Activated naive CD4-positive, alpha-beta T cell treated with anti-CD3 and anti-CD28 coated beads, Interleukin-2, amount 50 U/mL, for 16 hours (primary cell): ENCODE measurements around the gene MPDZ.
"Not testable (repeated sequence)": the region's sequence is repeated elsewhere in the genome, so short reads cannot be mapped to it uniquely, and the experiment has no call there.

Source experiments
- DNase-seq: peaks from one replicate; pipeline ENCODE4 v3.0.0-alpha.2; 2020

The MPDZ gene

DNA sequence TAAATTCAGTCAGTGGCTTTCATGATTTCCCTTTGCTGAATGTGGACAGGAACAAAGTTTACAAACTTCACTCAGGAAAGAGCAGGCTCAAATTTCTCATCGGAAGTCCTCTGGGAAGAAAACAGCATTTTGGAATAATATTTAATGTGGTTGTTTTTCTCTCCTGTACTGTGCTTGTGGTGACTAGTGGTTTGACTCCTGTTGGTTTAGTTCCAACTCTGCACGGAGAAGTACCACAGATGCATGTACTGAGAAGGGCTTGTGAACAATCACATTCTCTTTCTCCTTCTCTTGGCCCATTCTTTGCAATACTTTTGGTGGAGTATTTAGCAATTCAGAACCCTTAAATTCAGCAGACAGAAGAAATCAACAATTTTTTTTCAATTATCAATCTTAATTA is 13.3 kb downstream of the MPDZ start:
- DNase-seq = no peak

DNA sequence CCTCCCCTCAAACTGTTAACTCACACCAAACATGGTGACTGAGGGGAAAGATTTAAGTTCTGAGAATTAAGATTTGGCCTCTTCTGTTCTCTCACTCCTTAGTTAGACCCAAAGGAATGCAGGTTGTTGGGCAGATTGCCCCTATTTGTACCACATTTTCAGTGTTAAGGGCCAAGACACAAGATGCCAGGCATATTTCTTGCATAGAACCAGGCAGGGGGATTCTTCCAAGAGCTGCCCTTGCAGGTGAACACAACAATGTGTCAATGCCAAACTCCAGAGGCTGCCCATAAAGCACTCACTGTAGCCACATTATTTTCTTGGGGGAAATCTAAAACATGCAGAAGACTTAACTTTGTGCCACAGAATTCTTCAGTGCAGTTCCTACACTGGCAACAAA is 14.7 kb downstream of the MPDZ start:
- no peak for DNase-seq

DNA sequence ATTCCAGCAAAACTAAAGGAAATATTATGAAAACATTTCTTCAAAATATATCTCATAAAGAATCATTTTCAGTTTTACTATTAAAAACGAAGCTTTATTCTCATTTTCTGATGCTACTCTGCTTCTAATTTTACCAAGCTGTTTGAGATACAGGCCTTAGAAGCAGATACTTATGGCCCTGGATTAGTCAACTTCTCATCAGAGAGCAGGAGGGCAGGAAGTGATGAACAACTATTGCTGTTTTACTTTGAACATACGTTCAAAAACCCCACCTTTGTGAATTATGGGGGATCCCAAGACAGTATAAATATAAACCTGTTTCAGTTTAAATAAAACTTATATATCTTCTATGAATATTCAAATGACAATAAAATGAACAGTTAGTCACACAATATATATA is 16.0 kb downstream of the MPDZ start:
- no peak for DNase-seq

DNA sequence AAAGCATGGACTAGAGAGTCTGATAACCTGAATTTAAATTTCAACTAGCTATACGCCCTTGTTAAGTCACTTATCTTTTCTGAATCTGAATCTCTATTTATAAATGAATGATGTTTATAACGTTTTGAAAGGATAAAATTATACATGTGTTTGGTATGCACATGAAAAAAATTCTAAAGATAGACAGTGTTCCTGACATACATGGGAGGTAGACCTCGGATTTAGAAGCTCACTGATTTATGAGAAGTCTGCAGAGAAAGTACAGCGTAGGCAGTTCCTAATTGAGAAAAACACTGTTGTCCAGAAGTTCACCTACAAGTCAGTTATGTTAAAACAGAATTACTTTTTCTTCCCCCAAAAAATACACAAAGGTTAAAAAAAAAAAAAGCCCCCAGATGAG is 26.6 kb downstream of the MPDZ start:
- no peak for DNase-seq

DNA sequence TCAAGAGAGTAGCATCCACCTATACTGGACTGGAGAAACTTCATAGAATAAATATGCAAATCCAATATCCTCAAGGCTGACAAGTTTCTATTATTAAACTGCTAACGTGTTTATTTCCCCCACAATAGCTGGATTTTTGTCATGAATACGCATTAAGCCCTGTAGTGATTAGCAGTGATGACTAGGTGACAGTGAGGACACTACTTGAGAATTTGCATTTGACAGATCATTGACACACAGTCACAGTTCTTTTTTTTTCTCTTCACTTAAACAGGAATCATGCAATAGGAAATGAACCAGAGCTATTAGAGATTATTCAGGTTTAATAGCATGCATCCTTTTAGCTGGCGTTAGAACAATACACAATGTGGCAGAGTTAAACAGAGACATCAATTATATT is 35.3 kb downstream of the MPDZ start:
- DNase-seq = no peak

DNA sequence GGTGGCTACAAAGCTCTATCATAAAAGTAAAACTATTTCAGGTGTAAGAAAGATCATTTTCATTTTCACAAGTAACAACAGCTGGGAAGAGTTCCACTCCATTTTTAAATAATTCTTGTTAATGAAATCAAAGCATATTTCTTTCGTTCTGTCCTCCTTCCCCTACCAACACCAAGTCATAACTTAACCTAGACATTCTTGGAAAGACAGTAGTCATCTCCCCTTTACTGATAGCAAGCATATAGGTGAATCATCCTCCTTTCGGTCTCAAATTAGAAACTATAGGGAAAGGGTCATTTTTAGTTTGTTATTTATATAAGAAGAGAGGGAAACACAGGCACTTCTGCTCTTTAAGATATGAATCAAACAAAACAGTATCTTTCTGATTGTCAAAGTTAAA is 38.2 kb downstream of the MPDZ start:
- DNase-seq = no peak

DNA sequence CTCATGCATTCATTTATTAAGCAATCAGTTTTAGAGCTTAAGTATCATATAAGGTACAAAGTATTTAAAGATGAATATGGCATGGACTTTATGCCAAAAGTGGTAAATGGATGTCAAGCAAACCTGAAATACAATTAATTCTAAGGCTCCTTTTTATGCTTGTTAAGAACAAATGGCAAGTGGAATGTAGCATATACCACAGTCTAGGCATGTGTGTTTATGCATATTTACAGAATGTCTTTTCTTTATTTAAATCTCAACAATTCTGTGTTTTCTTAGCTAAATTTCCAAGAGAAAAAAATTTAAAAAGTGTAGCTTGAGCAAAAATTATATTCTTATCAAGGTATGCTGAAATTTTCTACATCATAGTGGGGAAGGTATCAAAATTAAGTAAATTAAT is 39.8 kb downstream of the MPDZ start:
- no peak for DNase-seq

DNA sequence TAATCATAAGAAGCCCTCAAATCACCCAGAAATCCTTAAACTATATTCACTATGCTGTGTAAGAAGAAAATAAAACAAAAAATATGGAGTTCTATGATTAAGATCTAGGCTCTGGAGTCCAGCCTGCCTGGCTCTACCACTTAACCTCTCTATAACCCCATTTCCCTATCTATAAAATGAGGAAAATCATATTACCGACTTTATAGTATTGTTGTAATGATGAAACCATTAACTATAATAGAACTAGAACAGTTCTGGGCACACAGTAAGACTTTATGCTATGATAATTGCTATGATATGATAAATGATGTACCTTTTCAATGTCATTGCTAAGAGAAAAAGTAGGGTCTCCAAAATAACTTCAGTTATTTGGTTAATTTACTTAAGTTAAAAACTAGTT is 40.3 kb downstream of the MPDZ start:
- DNase-seq = no peak

DNA sequence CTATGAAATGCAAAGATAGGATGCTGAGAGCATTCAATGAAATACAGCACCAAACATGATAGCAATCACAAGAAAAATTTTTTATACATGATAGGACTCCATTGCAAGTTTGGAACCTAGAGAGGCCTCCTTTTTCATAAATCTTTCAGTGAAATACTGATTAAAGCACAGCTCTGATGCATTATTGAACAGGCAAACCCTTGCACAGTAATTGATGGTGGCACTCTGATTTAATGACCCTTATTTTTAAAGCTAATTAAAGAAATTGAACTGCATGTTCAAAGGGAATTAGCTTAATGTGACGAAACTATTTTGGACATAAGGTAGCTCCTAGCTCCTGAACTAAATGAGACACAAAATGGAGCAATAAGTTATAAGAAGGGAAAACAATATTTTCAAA is 44.6 kb downstream of the MPDZ start:
- no peak for DNase-seq

DNA sequence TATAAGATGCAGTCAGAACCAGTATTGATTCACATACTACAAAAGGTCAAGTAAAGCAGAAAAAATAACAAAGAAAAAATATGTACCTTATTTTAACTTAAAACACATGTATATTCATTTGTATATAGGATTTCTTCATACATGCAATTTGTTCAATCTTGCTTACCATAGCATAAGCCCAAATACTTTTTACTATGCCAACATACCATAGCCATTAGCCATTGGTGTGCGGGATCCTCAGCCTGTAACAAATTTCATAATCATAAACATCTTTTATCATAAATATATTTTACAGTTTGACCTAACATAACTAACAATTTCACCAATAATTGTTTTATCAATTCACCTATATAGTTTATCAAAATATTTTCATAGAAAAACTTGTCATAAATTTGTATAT is 51.1 kb downstream of the MPDZ start:
- DNase-seq = no peak

DNA sequence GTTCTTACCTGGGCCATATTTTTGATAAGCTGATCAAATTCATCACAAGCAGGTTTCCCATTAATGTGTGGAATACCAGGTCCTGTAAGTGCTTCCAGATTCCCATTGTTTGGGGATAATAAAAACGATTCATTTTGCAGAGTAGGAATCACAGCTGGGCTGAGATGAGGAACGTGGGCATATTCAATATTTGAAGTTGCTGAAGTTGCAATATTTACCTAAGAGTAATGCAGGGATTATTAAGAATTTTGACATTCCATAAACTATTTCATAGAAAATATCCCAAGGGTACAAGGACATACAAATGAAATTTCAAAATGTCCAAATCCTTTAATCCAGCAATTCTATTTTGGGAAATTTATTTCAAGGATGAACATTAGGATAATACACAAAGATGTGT is 55.1 kb downstream of the MPDZ start:
- no peak for DNase-seq

DNA sequence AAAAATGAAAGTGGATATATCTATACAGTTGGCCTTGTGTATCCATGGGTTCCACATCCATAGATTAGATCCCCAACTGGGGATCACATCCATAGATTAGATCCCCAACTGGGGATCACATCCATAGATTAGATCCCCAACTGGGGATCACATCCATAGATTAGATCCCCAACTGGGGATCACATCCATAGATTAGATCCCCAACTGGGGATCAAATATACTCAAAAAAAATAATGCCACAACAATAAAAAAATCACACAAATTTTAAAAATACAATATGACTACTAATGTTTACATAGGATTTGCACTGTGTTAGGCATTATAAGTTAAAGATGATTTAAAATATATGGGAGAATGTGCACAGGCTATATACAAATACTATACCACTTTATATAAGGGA is 56.8 kb downstream of the MPDZ start:
- DNase-seq = not testable (repeated sequence)

DNA sequence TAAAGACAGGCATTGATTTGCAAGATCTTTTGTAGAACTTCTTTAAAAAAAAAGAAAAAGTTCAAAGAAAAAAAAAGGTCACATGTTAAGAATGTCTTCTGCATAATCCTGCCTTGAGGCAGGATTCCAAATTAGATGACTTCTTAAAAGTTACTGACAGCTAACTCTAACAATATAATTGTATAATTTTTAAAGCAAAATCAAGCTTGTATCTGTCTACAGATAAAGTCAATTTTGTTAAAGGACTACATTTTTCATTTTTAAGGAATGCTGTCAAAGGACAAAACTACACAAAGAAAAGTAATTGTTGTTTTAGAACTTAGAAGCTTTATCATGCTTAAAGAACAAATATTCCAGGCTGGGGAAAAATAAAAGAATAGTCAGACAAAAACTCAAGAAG is 57.8 kb downstream of the MPDZ start:
- DNase-seq = no peak

DNA sequence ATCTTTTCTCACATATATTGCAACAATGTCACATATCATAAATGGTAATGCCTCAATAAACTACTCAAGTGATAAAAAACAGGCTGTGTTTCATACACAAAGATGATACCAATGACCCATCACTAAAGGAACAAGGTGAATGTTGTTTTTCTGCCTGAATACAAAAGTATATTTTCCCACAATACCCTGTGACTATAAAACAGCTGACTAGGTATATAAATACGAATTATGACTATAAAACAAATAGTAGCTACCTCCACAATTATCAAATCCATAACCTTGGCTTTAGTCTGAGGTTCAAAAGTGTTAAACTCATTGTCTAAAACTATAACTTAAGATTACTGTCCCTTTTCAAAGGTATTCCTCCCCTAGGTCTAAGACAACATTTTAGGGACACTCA is 58.7 kb downstream of the MPDZ start:
- no peak for DNase-seq

DNA sequence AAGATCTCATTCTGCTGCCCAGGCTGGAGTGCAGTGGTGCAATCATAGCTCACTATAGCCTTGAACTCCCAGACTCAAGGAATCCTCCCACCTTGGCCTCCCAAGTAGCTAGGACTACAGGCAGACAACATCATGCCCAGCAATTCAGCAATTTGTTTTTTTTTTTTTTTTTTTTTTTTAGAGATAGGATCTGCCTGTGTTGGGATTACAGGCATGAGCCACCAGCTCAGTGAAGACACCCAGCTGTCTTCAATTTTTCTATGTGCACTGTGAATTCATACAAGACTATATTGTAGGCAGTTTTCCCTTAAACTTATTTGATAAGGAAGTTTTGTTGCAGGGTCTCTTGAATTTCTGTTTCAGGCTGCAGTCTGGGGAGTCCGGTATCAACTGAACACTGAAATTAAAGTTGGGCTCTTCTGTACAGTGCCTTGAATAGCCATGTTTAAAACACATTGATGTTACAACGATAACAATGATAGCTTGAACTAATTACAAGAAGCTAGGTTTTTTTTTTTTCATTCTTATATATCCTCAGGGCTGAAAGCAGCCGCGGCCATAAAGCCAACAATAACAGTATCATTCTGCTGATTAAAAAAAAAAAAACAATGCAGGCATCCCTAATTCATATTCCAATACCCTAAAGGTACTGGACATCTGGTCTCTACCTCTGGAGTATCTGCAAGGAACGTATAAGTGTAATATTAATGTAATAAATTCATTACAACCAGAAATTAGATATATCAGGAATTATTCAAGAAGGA is 63.5 kb downstream of the MPDZ start:
- DNase-seq = no peak

DNA sequence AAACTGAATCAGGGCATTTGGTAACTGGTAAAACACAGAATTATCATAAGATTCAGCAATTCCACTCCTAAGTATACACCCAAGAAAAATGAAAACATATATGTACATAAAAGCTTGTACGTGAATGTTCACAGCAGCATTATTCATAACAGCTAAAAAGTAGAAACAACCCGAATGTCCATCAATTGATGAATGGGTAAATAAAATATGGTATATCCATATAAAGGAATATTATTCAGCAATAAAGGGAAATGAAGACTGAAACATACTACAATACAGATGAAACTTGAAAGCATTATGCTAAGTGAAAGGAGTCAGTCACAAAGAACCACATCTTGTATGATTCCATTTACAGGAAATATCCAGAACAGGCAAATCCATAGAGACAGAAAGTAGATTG is 65.5 kb downstream of the MPDZ start:
- DNase-seq = no peak

DNA sequence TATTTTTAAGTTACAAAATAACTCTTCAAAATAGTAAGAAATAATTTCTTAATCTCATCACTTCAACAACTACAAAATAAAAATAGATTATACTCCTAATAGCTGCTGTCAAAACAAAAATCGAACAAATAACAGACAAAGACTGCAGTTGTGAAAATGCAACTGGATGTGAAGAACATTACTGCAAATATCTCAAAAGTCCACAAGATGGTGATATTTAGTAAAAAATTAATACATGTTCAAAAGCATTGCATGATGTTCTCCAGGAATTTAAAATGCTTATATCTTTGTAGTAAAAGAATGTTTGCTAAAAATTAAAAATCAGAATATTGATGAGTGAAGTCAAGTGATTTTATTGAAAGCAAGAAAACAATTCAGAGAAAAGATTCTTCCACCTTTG is 66.2 kb downstream of the MPDZ start:
- DNase-seq = no peak

DNA sequence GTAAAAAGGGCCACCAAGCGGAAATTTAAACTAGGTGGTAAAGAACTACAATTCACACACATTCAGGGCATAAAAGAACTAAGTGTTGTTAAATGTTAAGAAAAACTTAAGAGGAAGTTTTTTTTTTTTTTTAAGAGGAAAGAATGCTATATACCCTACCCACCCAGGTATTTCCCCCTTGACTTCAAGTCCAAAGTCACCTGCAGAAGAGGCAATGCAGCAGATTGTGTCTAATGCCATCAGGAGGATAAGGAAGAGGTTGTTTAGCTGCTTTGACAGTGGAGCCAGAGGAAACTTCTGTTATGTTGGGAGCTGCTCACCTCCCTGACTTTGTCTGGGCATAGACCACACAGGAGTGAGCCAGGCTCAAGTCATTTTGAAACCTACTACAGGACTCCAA is 69.2 kb downstream of the MPDZ start:
- no peak for DNase-seq

DNA sequence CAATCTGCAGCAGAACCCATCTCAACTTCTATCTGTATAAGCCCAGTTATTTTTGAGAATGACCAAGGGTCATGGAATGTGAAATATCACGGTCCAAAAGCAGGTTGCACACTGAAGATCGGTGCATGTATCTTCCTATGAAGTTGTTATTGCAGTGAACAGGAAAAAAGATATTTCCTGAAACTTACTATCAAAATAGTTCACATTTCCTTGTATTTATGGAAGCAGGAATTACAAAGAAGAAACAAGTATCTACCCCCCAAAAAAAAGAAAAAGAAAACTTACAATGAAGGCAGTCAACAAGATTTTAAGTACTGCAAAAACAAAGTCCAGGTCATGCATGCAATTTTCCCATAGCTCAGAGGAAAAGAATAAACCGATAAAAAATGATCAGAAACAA is 70.0 kb downstream of the MPDZ start:
- no peak for DNase-seq

DNA sequence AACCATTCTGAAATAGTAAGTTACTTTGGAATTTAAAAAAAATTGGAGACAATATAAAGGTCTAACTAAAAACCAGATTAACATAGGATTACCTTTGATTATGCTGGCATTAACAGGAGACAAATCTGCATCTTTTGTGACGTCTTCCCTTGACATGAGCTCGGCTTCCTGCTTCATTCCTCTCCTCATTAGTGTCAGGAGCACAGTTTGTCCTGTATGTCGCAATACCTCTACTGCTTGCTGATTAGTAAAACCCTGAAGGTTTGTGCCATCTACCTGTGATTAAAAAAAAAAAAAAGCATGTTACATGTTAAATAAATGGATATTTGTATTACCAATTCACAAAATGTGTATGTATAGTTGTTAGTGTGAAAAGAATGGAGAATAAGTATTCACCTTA is 73.7 kb downstream of the MPDZ start:
- DNase-seq = no peak

DNA sequence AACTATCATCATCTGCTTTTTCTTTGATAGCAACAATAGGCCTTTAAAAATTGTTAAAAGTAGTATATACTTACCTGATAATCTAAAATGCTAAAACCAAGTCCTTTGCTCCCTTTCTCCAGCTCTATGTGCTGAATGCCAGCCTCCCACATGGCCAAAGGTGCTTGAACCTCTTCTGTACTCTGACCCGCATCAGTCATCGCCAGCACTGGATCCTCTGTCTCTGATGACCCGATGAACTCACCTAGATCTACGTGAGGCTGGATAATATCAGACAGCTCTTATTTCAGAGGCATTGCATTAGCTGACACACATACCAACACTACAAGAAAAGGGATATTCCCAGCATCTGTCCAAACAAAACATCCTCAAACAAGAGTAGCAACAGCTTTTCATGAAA is 89.5 kb downstream of the MPDZ start:
- DNase-seq = no peak

DNA sequence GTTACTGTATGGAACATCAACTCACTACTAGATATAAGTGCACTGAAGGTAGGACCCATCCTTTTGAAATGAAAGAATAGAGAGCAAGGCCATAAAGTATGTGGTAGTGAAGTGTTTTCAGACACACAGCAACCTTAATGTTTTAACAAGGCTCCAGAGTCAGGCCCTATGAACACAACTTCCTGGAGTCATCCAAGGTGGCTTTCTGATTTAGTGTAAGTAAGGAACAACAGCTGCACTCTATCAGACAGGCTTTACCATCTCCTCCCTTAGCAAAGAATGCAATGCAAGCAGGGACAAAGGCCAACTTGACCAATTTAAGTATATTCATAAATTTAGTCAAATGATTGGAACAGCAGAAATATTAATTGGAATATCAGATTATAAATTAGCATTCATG is 90.1 kb downstream of the MPDZ start:
- no peak for DNase-seq

DNA sequence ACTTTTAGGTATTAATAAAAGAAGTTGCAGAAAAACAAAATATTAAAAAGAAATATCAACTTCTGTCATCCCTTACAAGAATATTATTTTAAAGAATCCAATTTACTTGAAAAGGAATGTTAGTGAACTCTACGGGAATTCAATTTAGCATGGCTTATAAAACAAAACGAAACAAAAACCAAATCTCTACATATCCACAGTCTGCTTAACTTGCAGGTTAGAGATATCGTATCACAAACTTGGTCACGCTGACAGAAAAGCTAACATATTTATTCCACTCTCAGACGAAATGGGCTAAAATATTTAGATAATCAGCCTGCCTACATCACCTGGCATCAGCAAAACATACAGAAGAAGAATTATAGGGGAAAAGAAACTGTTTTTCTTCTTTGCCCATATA is 92.7 kb downstream of the MPDZ start:
- no peak for DNase-seq

DNA sequence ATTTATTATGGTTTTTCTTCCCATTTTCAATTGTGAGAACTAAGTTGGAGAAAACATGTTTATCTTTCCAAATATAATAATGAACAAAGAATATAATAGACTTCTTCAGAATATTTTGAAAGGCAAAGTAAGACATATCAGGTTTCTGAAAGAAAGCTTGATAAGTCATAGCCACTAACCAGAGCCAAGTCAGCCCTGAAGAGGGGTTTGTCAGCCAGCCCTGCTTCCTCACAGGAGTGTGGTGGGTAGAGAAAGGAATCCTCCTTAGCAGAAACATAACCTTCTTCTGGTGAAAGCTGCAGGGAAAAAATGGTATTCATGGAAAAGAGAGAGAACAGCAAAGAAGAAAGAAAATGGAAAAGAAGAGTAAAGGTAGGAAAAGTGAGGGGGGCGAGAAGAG is 93.4 kb downstream of the MPDZ start:
- no peak for DNase-seq

DNA sequence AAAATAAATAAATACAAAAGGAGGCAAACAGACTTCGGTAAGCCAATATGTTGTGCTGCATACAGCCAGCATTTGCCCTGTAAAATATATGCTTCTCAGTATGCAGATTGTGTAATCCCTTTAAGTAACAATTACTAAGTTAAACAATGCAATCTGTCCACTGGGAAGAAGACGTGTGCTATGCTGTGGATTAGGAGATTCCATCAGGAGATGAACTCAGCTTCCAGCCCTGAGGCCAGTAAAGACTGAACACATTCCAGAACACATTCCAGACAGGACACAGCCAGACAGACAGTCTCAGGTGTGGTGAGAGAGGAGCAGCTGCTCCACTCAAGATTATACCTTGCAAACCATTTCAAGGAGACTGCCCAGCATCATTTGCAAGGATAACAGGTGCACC is 97.8 kb downstream of the MPDZ start:
- no peak for DNase-seq

DNA sequence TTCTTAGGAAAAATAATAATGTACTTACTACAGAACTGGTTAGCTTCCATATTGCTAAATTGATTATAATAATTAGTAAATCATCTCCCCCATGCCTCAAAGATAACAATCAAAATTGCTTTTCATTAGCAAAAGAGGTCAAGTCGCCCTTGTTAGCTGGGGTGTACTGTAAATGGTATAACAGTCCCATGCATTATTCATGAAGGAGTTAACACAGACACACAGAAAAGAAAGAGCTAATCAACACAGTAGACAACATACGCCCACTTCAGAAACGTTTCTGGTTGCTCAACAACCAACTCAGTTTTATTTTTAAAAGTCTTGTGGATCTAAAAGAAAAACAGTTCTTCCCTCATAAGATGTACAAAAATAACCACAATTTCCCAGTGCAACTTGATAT is 100.2 kb downstream of the MPDZ start:
- DNase-seq = no peak
